BE2C (cell line): ENCODE data around the gene MYO18B.

Experiments
- DNase-seq: peaks from one replicate; pipeline ENCODE4 v3.0.0-alpha.2; 2020
- H3K27me3 ChIP-seq: fragments of 250-450 bp; sonication (Bioruptor Pico); 2 replicates; pipeline ENCODE4 v1.5.1; 2020; ENCODE audit warnings: mild to moderate bottlenecking
- H3K36me3 ChIP-seq: fragments of 250-450 bp; sonication (Bioruptor Pico); 2 replicates; pipeline ENCODE4 v1.5.1; 2020; ENCODE audit warnings: mild to moderate bottlenecking
- H3K4me1 ChIP-seq: fragments of 250-450 bp; sonication (Bioruptor Pico); 2 replicates; pipeline ENCODE4 v1.5.1; 2020
- H3K4me3 ChIP-seq: 2 replicates; pipeline ENCODE4 v1.5.1; 2011; ENCODE audit warnings: low read depth, low read length
- H3K9me3 ChIP-seq: fragments of 250-450 bp; sonication (Bioruptor Pico); 2 replicates; pipeline ENCODE4 v1.5.1; 2020
- CTCF ChIP-seq: IDR thresholded peaks from 2 replicates; pipeline ENCODE4 v1.5.1; 2012; ENCODE audit warnings: mild to moderate bottlenecking, low read depth, low read length

Gene MYO18B

GRCh38 chr22:25782831-25783230 is 40.8 kb downstream of the MYO18B start:
- H3K9me3 ChIP-seq, result no peaks in the 10 kb centered on the region; the same call in 1 of the 2 replicates
- H3K4me3 ChIP-seq, result no peak overlapping the region
- H3K27me3 ChIP-seq, result no peaks in the 10 kb centered on the region
- H3K36me3 ChIP-seq, result no peaks in the 10 kb centered on the region
- no peak for TF ChIP-seq CTCF
- H3K4me1 ChIP-seq, result peaks cover 24% of the 10 kb centered on the region
- DNase-seq, result no peak

GRCh38 chr22:25783856-25784255 is 41.9 kb downstream of the MYO18B start:
- no peaks in the 10 kb centered on the region; the same call in 1 of the 2 replicates for H3K9me3 ChIP-seq
- no peak for TF ChIP-seq CTCF
- peaks cover 24% of the 10 kb centered on the region for H3K4me1 ChIP-seq
- H3K4me3 ChIP-seq, result no peak overlapping the region
- no peaks in the 10 kb centered on the region for H3K36me3 ChIP-seq
- DNase-seq, result no peak
- H3K27me3 ChIP-seq, result no peaks in the 10 kb centered on the region

GRCh38 chr22:25786165-25786564 is 44.2 kb downstream of the MYO18B start:
- no peaks in the 10 kb centered on the region for H3K36me3 ChIP-seq
- peaks cover 10% of the 10 kb centered on the region; the same call in 1 of the 2 replicates for H3K4me1 ChIP-seq
- no peaks in the 10 kb centered on the region for H3K27me3 ChIP-seq
- no peak overlapping the region for H3K4me3 ChIP-seq
- DNase-seq, result peak; percentile 23
- H3K9me3 ChIP-seq, result no peaks in the 10 kb centered on the region; the same call in 1 of the 2 replicates
- TF ChIP-seq CTCF, result no peak

- H3K9me3 ChIP-seq, result no peaks in the 10 kb centered on the region
- DNase-seq, result no peak
- no peaks in the 10 kb centered on the region for H3K36me3 ChIP-seq
- no peaks in the 10 kb centered on the region for H3K4me1 ChIP-seq
- H3K4me3 ChIP-seq, result no peak overlapping the region
- TF ChIP-seq CTCF, result no peak
- no peaks in the 10 kb centered on the region for H3K27me3 ChIP-seq
Measured at GRCh38 chr22:25791556-25791955, 49.6 kb downstream of the MYO18B start.

- H3K27me3 ChIP-seq, result no peaks in the 10 kb centered on the region
- no peak for TF ChIP-seq CTCF
- DNase-seq, result no peak
- no peak overlapping the region for H3K4me3 ChIP-seq
- H3K4me1 ChIP-seq, result no peaks in the 10 kb centered on the region
- no peaks in the 10 kb centered on the region for H3K36me3 ChIP-seq
- no peaks in the 10 kb centered on the region for H3K9me3 ChIP-seq
Measured at GRCh38 chr22:25795478-25795877, 53.5 kb downstream of the MYO18B start.

GRCh38 chr22:25797498-25798290 is 55.7 kb downstream of the MYO18B start:
- Histone ChIP-seq H3K9me3 (no peaks in the 10 kb centered on the region), H3K27me3 (no peaks in the 10 kb centered on the region), H3K4me1 (no peaks in the 10 kb centered on the region), H3K36me3 (no peaks in the 10 kb centered on the region), H3K4me3 (no peak overlapping the region)
- TF ChIP-seq CTCF, result no peak
- no peak for DNase-seq
